ENCODE measurements around the gene STK32C.
"Not testable (repeated sequence)": the region's sequence is repeated elsewhere in the genome, so short reads cannot be mapped to it uniquely, and the experiment has no call there.

The STK32C gene

DNA sequence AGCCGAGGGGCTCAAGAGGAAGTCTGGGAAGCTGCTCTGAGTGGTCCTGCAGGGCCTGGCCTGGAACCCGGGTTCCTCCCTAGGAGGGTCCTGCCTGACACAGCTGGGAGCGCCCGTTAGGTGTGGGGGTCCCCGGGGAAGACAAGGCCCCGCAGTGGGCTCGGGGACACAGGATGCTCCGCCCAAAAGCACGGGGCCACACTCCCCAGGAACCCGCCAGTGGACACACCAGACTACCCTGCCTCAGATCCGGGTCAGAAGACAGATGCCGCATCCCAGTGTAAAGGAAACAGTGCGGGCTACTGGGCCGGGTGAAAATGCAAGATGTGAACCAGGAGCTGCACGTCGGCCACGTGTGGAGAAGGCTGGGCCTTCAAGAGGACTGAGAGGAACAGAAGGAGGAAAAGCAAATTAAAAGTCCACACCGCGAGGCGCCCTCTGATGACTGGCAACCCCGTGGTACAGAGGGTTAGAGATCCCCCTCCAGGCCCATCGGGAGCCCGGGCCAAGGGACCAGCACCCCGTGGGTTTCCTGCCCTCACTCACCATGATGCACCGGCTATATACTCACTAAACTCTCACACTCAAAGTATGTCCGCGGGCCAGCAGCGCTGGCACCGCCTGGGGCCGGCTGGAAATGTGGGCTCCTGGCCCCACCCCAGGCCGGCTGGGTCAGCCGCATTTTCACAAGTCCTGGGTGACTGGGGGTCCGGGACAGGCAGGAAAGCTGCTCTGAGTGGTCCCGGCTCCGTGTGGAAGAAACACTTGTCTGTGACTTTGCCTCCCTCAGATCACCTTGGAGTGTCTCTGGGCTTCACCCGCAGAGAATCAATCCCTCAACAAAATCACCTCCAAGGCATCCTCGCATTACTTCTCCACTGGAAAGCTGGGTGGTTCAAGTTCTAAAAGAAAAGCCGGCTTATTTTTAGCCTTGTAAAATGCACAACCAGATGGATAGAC lies 6.1 kb downstream of the STK32C start:
- no peak for DNase-seq (ENCODE audit: low spot score)

DNA sequence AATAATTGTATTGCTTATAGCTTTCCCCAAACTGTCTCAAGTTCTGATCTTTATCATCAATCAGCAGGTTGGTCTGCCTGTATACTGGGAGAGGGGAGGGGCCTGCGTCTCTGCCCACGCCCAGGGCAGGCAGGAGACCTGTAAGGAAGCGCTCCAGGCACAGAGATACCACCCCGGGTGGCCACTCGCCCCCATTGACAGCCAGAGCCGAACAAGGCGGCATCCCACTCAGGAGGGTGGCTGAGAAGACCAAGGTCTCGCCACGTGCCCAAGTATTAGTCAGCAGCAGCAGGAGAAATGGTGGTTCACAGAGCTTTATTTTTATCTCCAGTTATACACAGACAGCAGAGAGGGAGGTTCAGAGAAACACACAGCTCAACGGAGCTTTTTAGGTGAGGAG lies 7.2 kb downstream of the STK32C start:
- DNase-seq (ENCODE audit: low spot score): no peak

DNA sequence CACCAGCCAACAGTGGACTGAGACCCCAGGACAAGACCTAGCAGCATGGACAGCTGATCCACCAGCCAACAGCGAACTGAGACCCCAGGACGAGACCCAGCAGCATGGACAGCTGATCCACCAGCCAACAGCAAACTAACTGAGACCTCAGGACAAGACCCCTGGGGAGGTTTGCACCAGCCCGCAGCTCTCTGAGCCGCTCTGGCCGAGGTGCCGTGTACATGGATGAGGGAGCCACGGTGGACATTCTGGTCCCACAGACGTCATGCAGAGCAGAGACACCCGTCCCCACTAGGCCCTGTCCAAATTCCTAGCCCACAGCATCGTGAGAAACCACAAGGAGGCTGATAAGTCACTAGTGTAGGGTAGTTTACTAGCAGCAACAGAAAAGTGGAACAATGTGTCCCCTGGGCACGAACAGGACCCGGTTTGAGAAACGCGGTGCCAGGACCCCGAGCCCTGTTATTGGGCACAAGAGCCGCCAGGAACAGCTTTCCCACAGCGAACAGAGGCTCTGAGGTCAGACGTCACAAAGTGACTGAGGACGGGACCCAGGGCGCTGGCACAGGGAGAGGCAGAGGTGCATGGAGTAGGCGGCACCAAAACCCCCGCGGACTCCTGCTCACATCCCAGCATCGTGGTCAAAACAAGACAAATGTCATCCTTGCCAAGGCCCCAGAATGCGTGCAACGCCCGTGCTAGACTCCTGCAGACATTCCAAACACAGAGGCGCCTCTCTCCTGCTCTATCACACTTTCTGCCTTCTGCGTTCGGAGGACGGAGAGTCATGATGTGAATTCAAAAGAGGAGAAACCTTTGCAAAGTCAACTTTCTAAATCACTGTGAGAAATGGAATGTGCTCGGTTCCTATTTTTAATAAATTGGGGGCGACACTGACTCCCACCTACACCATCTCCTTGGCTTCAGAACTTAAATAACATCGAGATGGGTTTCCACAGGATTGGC lies 8.1 kb downstream of the STK32C start:
- DNase-seq (ENCODE audit: low spot score): no peak

DNA sequence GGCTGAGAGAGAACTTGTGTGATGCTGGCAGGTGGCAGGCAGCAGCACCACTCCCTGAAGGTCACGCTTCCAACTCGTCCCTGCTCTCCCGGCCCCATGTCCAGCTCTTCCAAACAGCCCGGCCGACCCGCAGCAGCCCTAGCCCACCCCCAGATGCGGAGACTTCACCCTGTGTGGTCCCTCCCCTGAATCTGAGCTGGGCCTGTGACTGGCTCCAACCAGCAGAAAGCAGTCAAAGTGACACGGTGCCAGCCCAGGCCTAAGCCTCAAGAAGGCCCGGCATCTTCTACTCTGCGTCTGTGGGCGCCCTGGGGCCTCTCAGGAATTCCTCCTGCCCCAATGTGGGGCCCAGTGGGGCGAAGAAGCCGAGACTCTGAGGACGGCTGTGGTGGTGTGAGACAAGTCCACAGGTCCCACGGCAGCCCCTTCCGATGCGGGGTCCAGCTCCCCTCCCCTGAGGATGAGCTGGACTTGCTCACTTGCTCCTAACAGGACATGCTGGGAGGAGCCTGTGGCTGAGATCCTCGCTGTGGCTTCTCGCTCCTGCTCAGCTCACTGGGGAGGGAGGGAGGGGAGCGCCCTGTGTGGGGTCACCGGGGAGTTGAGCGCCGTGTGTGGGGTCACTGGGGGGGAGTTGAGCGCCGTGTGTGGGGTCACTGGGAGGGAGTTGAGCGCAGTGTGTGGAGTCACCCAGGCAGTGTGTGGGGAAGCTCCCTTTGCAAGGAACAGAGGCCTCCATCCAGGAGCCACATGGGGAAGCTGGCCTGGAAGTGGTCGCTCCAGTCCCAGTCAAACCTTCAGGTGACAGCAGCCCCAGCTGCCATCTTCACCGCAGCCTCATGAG lies 9.5 kb downstream of the STK32C start:
- no peak for DNase-seq (ENCODE audit: low spot score)

- DNase-seq (ENCODE audit: low spot score): no peak
These were observed 10.2 kb downstream of the STK32C start for GRCh38 chr10:132297526-132297925.

DNA sequence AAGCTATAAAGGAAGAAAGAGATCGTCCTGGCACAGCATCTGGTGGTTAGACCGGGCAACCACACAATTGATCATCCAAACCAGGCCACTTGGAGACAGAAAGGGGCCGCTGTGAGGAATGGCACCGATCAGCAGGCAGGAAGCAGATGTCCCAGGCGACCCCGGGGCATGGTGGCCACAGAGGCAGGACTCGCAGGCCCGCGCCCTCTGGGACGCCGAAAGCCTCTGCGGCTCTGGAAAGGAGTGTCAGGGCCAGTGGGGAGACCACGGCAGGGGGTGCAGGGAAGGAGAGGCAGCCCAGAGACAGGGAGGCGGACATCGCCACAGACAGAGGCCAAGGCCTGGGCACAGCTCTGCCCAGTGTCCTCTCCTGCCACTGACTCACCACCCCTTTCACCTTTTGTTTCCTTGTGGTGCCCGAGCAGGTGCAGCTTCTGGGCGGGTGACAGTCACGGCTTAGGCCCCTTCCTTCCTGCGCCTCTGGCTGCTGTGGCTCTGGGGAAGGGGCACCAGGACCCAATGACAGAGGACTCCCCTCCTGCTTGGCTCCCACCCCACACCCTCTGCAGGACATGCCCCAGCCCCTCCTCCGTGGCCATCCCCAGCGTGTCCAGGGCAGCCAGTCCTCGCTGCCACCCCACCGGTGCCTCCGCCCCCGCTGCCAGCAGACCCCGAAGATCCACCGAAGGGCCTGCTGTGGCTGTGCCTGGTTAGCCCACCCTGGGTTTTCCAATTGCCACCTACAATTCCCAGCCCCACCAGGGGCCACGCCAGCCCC lies 10.9 kb downstream of the STK32C start:
- no peak for DNase-seq (ENCODE audit: low spot score)

DNA sequence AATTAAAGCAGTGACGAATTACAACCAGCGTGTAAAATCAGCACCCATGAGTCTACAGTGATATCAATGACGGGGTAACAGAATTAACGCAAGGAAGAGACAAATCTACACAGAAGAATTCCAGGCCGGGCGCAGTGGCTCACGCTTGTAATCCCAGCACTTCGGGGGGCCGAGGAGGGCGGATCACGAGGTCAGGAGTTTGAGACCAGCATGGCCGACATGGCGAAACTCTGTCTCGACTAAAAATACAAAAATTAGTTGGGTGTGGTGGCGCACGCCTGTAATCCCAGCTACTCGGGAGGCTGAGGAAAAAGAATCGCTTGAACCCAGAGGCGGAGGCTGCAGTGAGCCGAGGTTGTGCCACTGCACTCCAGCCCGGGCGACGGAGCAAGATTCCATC lies 12.3 kb downstream of the STK32C start:
- not testable (repeated sequence) for DNase-seq (ENCODE audit: low spot score)

DNA sequence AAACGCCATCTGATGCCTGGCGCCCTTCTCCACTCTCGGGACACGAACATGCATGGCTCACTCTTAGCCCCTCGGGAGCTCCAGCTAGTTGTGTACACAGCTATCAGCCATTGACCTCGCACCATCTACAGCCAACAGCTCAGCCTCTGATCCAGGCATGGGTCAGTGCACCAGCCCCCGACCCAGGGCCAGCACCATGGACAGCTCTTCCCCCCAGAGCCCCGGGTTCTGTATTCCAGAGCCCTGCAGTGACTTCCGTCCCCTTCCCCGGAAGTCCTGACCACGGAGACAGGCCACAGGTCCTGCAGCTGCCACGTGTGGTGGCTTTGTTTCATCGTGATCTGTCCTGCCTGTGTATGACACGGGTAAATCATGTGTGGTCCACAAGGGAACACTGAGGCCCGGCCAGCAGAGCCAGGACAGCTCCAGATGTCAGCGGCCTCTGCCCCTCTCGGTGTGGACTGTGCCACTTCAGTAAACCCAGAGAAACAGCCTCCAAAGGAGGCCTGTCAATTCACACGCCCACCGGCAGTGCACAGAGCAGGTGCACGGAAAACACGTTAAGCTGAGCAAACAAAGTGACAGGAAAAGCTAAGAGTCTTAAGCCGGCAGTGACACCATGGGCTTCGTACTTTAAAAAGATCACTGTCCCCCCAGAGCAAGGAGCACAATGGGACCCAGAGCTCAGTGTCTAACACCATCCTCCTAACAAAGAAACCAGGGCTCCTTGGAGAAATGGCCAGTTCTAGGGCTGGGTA lies 13.0 kb downstream of the STK32C start:
- no peak for DNase-seq (ENCODE audit: low spot score)

DNA sequence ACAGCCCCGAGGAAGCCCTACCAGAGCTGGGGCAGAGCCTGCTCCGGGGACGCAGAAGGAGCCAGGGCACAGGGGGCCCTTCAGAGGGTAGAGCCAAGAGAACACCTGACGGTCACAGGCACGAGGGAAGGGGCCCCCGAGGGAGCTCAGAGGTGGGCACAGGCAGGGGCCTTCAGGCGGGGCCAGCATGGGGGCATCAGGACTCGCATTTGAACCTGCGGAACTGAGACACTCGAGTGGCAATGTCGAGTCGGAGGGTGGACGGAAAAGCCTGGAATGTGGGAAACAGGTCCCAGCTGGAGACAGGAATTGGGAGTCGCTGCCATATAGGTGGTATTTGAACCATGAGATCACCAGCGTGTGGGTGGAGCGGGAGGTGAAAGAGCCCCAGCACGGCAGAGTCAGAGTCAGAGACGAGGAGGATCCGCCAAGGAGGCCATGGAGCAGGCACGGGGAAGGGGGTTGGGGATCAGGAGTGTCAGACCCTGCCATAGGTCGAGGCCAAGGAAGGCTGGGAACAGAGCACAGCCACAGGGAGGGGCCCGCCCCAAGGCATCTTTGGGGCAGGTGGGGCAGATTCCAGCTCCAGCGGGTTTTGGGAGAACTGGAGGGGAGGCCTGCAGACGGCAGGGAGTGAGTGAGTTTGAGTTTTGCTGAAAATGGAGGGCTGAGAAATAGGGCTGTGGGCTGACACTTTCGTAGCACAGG lies 13.8 kb downstream of the STK32C start:
- no peak for DNase-seq (ENCODE audit: low spot score)

- peak; percentile 72 for DNase-seq (ENCODE audit: low spot score)
These were observed 14.4 kb downstream of the STK32C start for GRCh38 chr10:132293201-132293812.

DNA sequence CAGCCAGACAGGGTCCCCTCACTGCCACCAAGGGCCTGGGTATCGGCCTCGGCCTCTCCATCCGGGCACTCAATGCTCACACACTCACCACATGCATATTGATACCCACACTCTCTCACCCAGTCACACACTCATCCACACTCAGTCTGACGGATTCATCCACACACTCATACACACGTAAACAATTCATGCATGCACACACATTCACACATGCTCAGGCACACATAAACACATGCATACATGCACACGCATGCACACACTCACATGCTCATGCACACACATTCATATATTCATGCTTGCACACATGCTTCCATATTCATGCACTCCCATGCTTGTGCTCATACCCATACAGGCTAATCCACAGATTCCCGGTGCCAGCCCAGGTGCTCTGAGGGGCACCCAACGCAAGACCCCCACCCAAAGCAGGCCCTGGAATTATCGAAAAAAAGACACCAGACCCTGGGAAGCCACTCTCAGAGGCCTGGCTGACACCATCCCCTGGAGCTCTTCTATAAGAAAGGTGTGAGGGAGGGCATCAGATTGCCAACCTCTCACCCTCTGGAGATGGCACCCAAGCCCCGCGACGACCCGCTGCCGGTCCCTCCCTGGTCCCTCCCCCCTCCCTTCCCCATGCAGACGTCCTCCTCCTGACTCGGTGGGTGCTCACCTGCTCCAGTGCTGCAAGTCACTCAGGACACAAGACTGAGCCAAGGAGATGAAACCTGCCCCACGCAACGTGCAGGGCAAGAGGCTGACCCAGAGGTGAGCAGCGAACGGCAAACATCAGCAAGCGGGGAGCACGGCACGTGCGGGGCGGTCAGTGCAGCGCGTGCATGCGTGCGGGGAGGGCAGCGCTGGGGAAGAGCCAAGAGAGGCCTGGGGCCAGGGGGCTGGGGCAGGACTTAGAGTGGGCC lies 15.2 kb downstream of the STK32C start:
- no peak for DNase-seq (ENCODE audit: low spot score)

DNA sequence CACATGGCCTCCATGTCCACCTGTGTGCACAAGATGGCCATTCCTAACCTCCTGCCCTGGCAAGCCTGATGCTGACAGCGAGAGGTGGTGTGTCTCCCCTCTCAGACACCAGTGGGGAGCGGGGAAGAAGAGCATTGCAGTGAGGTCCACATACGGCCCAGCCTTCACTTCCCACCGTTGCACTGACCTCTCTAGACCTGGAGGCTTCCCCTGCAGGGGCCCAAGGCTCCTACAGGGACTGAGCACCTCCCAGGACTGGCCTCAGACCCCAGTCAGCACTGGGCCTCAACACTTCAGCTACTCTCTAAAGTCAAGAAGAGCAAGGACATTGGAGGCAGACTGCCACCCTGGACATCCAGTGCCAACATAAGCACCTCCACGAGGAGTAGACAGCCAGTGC lies 15.9 kb downstream of the STK32C start:
- DNase-seq (ENCODE audit: low spot score): no peak

DNA sequence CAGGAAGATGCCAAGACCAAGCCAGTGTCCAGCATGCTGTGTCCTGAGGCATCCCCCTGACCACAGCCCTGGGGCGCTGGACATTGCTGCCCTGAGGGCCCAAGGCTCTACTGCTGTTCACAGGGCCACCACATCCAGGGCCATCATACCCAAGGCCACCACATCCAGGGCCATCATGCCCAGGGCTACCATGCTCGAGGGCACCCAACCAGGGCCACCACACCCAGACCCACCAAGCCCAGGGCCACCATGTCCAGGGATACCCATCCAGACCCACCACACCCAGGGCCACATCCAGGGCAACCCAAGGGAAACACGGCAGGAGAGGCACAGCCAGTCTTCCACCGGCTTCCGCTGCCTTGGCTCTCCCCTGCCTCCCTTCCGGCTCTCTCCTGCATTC lies 17.1 kb downstream of the STK32C start:
- DNase-seq (ENCODE audit: low spot score): no peak

- no peak for DNase-seq (ENCODE audit: low spot score)
These were observed 18.3 kb downstream of the STK32C start for GRCh38 chr10:132289439-132289838.

- no peak for DNase-seq (ENCODE audit: low spot score)
These were observed 24.0 kb downstream of the STK32C start for GRCh38 chr10:132283604-132284382.

DNA sequence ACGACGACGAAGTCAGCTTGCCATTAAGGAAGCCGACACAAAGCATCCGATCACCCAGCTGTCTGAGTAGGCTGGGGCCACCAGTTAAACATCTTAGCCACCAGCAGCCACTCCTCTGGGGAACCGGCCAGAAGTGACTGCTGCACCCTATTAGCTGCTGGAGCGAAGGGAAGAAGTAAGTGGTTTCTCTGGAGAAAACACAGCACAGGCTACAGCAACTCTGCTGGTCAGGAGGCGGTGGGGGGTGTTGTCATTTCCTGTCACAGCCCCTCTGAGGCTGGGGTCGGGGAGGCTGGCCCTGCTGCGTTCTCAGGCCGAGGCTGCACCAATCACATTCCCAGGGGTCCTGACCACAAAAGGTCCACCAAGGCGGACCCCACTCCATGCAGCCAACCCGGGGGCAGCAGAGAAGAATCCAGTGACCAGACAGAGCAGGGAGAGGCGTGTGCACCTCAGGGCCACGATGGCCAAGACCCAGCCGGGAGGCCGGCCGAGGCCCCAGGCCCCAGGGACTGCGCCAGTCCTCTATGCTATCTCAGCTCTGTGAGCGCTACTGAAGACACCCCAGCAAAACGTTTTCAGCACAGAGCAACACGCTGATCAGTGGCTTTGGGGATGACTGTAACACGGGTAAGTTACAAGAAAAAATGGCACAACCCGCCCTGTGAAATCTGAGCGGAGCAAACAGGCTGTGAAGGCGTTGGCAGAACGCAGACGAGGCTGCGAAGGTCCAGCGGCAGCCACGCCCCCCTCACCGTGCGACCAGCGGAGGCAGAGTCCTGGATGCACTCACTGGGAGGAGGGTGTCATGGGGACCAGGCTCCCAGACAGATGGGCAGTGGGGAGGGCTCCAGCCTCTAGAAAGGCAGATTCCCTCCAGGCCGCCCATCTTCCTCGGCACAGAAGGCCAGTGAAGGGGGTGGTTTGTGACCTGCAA lies 24.8 kb downstream of the STK32C start:
- no peak for DNase-seq (ENCODE audit: low spot score)
